Esophagus squamous epithelium (tissue), 4 donors: ENCODE results near the gene SHF.

Experiments
- POLR2A ChIP-seq, 4 donors: fragments of 450-650 bp; IDR thresholded peaks; one replicate each; pipeline ENCODE4 v1.6.1; 2017; ENCODE audit warnings: antibody characterized with exemption in 4 of 4, mild to moderate bottlenecking in 4 of 4, moderate library complexity in 3 of 4
- TF ChIP-seq, protein P1 (sequence below), 6 experiments: fragments of 450-650 bp in 4 of 6; fragments of 200-600 bp in 2 of 6; sonication (generic) in 2 of 6; IDR thresholded peaks; one replicate each; pipeline ENCODE4 v1.5.1; 2016 to 2019; ENCODE audit warnings: antibody characterized with exemption in 6 of 6, mild to moderate bottlenecking in 4 of 6, moderate library complexity in 4 of 6

DNA sequence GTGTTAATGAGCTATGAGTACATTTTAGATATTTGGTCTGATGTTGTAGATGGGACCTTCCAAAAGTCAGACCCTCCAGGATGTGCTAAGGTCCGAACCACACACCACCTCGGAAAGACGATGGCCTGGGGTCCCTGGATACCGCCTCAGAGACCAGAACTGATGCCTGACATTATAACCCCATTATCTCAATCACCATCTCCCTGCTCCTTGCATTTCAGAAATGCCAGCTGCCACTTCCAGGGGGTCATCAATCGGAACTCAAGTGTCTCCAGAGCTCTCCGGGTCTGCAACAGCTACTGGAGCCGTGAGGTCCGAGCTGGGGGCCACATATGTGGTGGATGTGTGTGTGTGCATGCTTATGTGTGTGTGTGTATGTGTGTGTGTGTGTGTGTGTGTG lies 50.1 kb downstream of the SHF start:
- TF ChIP-seq, protein P1, sequence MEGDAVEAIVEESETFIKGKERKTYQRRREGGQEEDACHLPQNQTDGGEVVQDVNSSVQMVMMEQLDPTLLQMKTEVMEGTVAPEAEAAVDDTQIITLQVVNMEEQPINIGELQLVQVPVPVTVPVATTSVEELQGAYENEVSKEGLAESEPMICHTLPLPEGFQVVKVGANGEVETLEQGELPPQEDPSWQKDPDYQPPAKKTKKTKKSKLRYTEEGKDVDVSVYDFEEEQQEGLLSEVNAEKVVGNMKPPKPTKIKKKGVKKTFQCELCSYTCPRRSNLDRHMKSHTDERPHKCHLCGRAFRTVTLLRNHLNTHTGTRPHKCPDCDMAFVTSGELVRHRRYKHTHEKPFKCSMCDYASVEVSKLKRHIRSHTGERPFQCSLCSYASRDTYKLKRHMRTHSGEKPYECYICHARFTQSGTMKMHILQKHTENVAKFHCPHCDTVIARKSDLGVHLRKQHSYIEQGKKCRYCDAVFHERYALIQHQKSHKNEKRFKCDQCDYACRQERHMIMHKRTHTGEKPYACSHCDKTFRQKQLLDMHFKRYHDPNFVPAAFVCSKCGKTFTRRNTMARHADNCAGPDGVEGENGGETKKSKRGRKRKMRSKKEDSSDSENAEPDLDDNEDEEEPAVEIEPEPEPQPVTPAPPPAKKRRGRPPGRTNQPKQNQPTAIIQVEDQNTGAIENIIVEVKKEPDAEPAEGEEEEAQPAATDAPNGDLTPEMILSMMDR (IDR thresholded peaks at IDR 0.05): no peak
- no peak for TF ChIP-seq POLR2A (IDR thresholded peaks at IDR 0.05)
